ENCODE data around the gene FURIN.
"Not testable (repeated sequence)": the region's sequence is repeated elsewhere in the genome, so short reads cannot be mapped to it uniquely, and the experiment has no call there.

The FURIN gene

GRCh38 chr15:90871716-90872485 lies 3.5 kb downstream of the FURIN start:
- Histone ChIP-seq H3K18ac (ENCODE audit: low read length) (peak overlapping the region; percentile 97), H2BK15ac (replicated peaks; ENCODE audit: low read depth) (no peak overlapping the region), H2BK5ac (ENCODE audit: low read length) (no peak overlapping the region), H4K5ac (ENCODE audit: low read length) (no peak overlapping the region), H3K27ac (ENCODE audit: low read depth, low read length) (peak overlapping the region; percentile 59), H3K4me1 (ENCODE audit: control insufficient read depth, low read depth, low read length) (peaks cover 31% of the 10 kb centered on the region), H3K27me3 (ENCODE audit: insufficient read depth, low read length, poor library complexity) (no peaks in the 10 kb centered on the region), H3K9ac (ENCODE audit: low read length) (peak overlapping the region; percentile 91), H2AK5ac (ENCODE audit: low read length) (no peak overlapping the region), H3K23ac (ENCODE audit: low read length) (no peak overlapping the region), H3K4ac (ENCODE audit: low read depth, low read length) (peak overlapping the region; percentile 99), H3K56ac (ENCODE audit: low read length) (peak overlapping the region; percentile 94), H4K8ac (ENCODE audit: low read depth, low read length) (peak overlapping the region; percentile 59), H3K79me1 (ENCODE audit: low read length) (peaks cover 9% of the 10 kb centered on the region), H3K4me2 (ENCODE audit: low read length) (peak overlapping the region; percentile 92), H3K79me2 (ENCODE audit: control insufficient read depth, insufficient read depth, low read length) (peaks cover 33% of the 10 kb centered on the region), H3K4me3 (ENCODE audit: low read length) (peak overlapping the region; percentile 68), H3K36me3 (ENCODE audit: control insufficient read depth, insufficient read depth, low read length) (peaks cover 2% of the 10 kb centered on the region), H2BK120ac (ENCODE audit: low read depth, low read length) (peak overlapping the region; percentile 29)
- DNase-seq, result peak; percentile 62
- WGBS (ENCODE audit: extremely low coverage, insufficient coverage, low lambda C conversion rate), result no CpG with 5 or more reads among the region's 77 CpGs

DNA sequence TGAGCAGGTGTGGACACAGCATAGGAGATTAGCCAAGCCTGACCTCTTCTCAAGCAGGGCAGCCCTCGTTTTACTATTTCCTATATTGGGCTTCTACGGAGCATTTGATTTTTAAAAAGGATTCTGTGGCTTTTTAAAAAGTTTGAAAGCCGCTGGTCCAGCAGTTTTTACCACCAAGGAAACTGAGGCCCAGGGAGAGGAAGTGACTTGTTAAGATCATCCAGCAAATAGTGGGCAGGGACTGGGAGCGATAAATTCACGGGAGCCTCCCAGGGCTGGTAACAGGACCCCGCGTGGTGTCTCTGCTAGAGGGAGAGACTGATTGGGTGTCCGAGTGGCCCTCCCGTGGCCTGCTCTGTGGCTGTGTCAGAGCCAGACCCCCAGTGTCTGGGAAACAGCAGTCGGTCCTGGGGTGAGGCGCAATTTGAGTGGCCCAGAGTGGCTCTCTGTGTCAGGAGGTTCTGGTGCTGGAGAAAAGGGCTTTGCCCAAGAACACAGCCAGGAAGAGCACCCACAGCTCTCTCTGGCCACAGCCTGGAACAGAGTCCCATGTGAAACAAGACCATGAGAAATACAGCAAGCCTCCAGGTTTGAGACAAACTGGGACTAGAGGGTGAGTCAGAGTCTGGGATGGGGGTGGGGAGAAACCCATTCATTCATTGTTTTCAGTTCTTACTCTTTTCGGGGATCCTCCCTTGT lies 4.2 kb downstream of the FURIN start:
- Histone ChIP-seq H3K23ac (ENCODE audit: low read length) (peak overlapping the region; percentile 3), H3K18ac (ENCODE audit: low read length) (peak overlapping the region; percentile 97), H2BK120ac (ENCODE audit: low read depth, low read length) (peak overlapping the region; percentile 5), H3K4me2 (ENCODE audit: low read length) (peak overlapping the region; percentile 92), H3K4me1 (ENCODE audit: control insufficient read depth, low read depth, low read length) (peaks cover 31% of the 10 kb centered on the region), H3K4ac (ENCODE audit: low read depth, low read length) (peak overlapping the region; percentile 65), H3K79me2 (ENCODE audit: control insufficient read depth, insufficient read depth, low read length) (peaks cover 33% of the 10 kb centered on the region), H2AK5ac (ENCODE audit: low read length) (peak overlapping the region; percentile 22), H4K8ac (ENCODE audit: low read depth, low read length) (no peak overlapping the region), H3K4me3 (ENCODE audit: low read length) (peak overlapping the region; percentile 68), H2BK5ac (ENCODE audit: low read length) (peak overlapping the region; percentile 74), H2BK15ac (replicated peaks; ENCODE audit: low read depth) (no peak overlapping the region), H3K56ac (ENCODE audit: low read length) (peak overlapping the region; percentile 94), H3K27me3 (ENCODE audit: insufficient read depth, low read length, poor library complexity) (no peaks in the 10 kb centered on the region), H4K5ac (ENCODE audit: low read length) (no peak overlapping the region), H3K9ac (ENCODE audit: low read length) (peak overlapping the region; percentile 91), H3K36me3 (ENCODE audit: control insufficient read depth, insufficient read depth, low read length) (peaks cover 2% of the 10 kb centered on the region), H3K79me1 (ENCODE audit: low read length) (peaks cover 9% of the 10 kb centered on the region), H3K27ac (ENCODE audit: low read depth, low read length) (peak overlapping the region; percentile 59)
- DNase-seq, result peak; percentile 35
- no CpG with 5 or more reads among the region's 12 CpGs for WGBS (ENCODE audit: extremely low coverage, insufficient coverage, low lambda C conversion rate)

GRCh38 chr15:90873488-90873997 lies 5.2 kb downstream of the FURIN start:
- Histone ChIP-seq H3K23ac (ENCODE audit: low read length) (peak overlapping the region; percentile 30), H4K8ac (ENCODE audit: low read depth, low read length) (no peak overlapping the region), H2BK120ac (ENCODE audit: low read depth, low read length) (no peak overlapping the region), H3K27ac (ENCODE audit: low read depth, low read length) (peak overlapping the region; percentile 59), H3K4me1 (ENCODE audit: control insufficient read depth, low read depth, low read length) (peaks cover 26% of the 10 kb centered on the region), H2BK5ac (ENCODE audit: low read length) (no peak overlapping the region), H3K79me1 (ENCODE audit: low read length) (peaks cover 9% of the 10 kb centered on the region), H3K27me3 (ENCODE audit: insufficient read depth, low read length, poor library complexity) (no peaks in the 10 kb centered on the region), H4K5ac (ENCODE audit: low read length) (no peak overlapping the region), H3K56ac (ENCODE audit: low read length) (peak overlapping the region; percentile 94), H3K79me2 (ENCODE audit: control insufficient read depth, insufficient read depth, low read length) (peaks cover 33% of the 10 kb centered on the region), H3K36me3 (ENCODE audit: control insufficient read depth, insufficient read depth, low read length) (peaks cover 3% of the 10 kb centered on the region), H2AK5ac (ENCODE audit: low read length) (peak overlapping the region; percentile 27), H3K4me3 (ENCODE audit: low read length) (no peak overlapping the region), H3K18ac (ENCODE audit: low read length) (peak overlapping the region; percentile 97), H3K4me2 (ENCODE audit: low read length) (peak overlapping the region; percentile 13), H2BK15ac (replicated peaks; ENCODE audit: low read depth) (no peak overlapping the region), H3K4ac (ENCODE audit: low read depth, low read length) (peak overlapping the region; percentile 65), H3K9ac (ENCODE audit: low read length) (peak overlapping the region; percentile 91)
- no CpG with 5 or more reads among the region's 6 CpGs for WGBS (ENCODE audit: extremely low coverage, insufficient coverage, low lambda C conversion rate)
- DNase-seq, result no peak

DNA sequence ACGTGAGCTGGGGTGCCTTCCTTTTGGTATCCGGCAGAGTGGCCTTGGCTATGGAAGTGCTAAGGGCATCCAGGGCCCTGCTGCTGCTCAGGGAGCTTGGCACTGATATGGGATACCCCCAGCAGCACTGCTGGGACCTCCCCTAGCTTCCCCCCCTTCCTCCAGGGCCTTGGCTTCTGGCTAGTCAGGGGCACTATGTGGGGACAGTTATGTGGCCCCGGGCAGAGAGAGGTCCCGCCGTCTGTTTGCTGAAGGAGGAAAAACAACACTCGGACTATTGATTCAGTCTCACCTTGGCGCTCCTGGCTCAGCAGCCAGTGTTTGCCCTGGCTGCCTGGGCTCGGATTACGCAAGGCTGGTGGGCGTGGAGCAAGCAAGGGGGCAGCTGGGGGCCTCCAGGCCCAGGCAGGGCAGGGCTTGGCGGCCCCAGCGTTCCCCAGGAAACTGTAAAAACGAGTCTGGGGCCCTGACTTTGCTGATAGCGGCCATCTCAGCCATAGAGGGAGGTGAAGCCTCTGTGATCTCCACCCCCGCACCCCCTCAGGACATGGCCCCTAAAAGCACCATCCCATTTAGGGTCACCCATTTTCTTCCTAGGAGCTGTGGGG lies 5.7 kb downstream of the FURIN start:
- no peak overlapping the region for H3K23ac ChIP-seq (ENCODE audit: low read length)
- DNase-seq, result peak; percentile 55
- peak overlapping the region; percentile 60 for H3K9ac ChIP-seq (ENCODE audit: low read length)
- H3K56ac ChIP-seq (ENCODE audit: low read length), result peak overlapping the region; percentile 94
- peak overlapping the region; percentile 27 for H2AK5ac ChIP-seq (ENCODE audit: low read length)
- H3K27ac ChIP-seq (ENCODE audit: low read depth, low read length), result no peak overlapping the region
- no peaks in the 10 kb centered on the region for H3K27me3 ChIP-seq (ENCODE audit: insufficient read depth, low read length, poor library complexity)
- no peak overlapping the region for H4K5ac ChIP-seq (ENCODE audit: low read length)
- peak overlapping the region; percentile 43 for H2BK5ac ChIP-seq (ENCODE audit: low read length)
- H3K4ac ChIP-seq (ENCODE audit: low read depth, low read length), result no peak overlapping the region
- peaks cover 9% of the 10 kb centered on the region for H3K79me1 ChIP-seq (ENCODE audit: low read length)
- H3K18ac ChIP-seq (ENCODE audit: low read length), result no peak overlapping the region
- no peak overlapping the region for H2BK15ac ChIP-seq (replicated peaks; ENCODE audit: low read depth)
- WGBS (ENCODE audit: extremely low coverage, insufficient coverage, low lambda C conversion rate), result no CpG with 5 or more reads among the region's 15 CpGs
- peak overlapping the region; percentile 13 for H3K4me2 ChIP-seq (ENCODE audit: low read length)
- no peak overlapping the region for H3K4me3 ChIP-seq (ENCODE audit: low read length)
- H4K8ac ChIP-seq (ENCODE audit: low read depth, low read length), result no peak overlapping the region
- H3K36me3 ChIP-seq (ENCODE audit: control insufficient read depth, insufficient read depth, low read length), result peaks cover 3% of the 10 kb centered on the region
- no peak overlapping the region for H2BK120ac ChIP-seq (ENCODE audit: low read depth, low read length)
- peaks cover 22% of the 10 kb centered on the region for H3K4me1 ChIP-seq (ENCODE audit: control insufficient read depth, low read depth, low read length)
- peaks cover 33% of the 10 kb centered on the region for H3K79me2 ChIP-seq (ENCODE audit: control insufficient read depth, insufficient read depth, low read length)

- no CpG with 5 or more reads among the region's 9 CpGs for WGBS (ENCODE audit: extremely low coverage, insufficient coverage, low lambda C conversion rate)
- not testable (repeated sequence) for H3K27me3 ChIP-seq (ENCODE audit: insufficient read depth, low read length, poor library complexity); H3K4ac ChIP-seq (ENCODE audit: low read depth, low read length); H4K5ac ChIP-seq (ENCODE audit: low read length); H4K8ac ChIP-seq (ENCODE audit: low read depth, low read length); H3K18ac ChIP-seq (ENCODE audit: low read length); H3K36me3 ChIP-seq (ENCODE audit: control insufficient read depth, insufficient read depth, low read length); H3K23ac ChIP-seq (ENCODE audit: low read length); H3K4me2 ChIP-seq (ENCODE audit: low read length); DNase-seq; H3K27ac ChIP-seq (ENCODE audit: low read depth, low read length); H3K79me1 ChIP-seq (ENCODE audit: low read length); H2BK15ac ChIP-seq (replicated peaks; ENCODE audit: low read depth); H3K56ac ChIP-seq (ENCODE audit: low read length); H2BK5ac ChIP-seq (ENCODE audit: low read length); H2AK5ac ChIP-seq (ENCODE audit: low read length); H3K9ac ChIP-seq (ENCODE audit: low read length); H2BK120ac ChIP-seq (ENCODE audit: low read depth, low read length); H3K4me3 ChIP-seq (ENCODE audit: low read length)
- peaks cover 33% of the 10 kb centered on the region for H3K79me2 ChIP-seq (ENCODE audit: control insufficient read depth, insufficient read depth, low read length)
- H3K4me1 ChIP-seq (ENCODE audit: control insufficient read depth, low read depth, low read length), result peaks cover 17% of the 10 kb centered on the region
These were observed 6.6 kb downstream of the FURIN start for GRCh38 chr15:90874986-90875385.

Measured in mesendoderm (in vitro differentiated cells).